ENCODE measurements around the gene IFI27L1. TPM values are rescaled to one million over a fixed set of nuclear protein-coding genes. Genes with fewer than 3 reads are reported as not detected.

The IFI27L1 gene
- total RNA-seq, 8 experiments from 2014 or later = 21.1 to 75.6 (median 30.4) TPM

DNA sequence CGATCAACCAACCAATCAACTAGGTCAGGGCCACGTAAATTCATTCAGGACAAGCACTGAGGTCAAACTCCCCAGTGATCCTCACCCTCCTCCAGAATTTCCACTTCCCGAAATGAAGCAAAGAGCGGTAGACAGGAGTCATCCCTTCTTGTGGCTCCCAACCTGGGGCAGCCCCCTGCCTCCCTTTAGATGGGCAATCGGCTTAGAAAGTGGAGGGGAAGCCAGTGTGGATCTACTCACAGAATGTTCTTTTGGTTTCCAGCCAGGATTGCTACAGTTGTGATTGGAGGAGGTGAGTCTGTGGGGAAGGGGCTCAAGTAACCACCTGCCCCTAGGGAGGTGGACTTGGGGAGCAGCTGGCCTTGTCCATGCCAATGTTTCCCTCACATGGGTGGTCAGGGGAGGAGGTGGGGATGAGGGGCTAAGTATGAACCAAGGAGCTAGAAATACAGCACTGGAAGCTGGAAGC is 33.5 kb downstream of the IFI27L1 start:
- no peak for ATAC-seq (replicated peaks in 6 of 8)
- in situ Hi-C loops (cut with MboI; ENCODE audit: low pct_unique_long_range_greater_than_20kb in 2 of 9, low sequenced_read_pairs in 9 of 9, unreplicated experiment in 9 of 9) = no loop called here
- WGBS, 10 experiments = 80 to 100% (median 91%) methylated on average over 1 to 3 of the region's 5 CpGs; no CpG with 5 or more reads in 6 of the 10 experiments
- Histone ChIP-seq H3K4me3 (no peak overlapping the region), H3K4me1 (replicated peaks in 1 of 2) (no peaks in the 10 kb centered on the region), H3K27ac (no peak overlapping the region)

DNA sequence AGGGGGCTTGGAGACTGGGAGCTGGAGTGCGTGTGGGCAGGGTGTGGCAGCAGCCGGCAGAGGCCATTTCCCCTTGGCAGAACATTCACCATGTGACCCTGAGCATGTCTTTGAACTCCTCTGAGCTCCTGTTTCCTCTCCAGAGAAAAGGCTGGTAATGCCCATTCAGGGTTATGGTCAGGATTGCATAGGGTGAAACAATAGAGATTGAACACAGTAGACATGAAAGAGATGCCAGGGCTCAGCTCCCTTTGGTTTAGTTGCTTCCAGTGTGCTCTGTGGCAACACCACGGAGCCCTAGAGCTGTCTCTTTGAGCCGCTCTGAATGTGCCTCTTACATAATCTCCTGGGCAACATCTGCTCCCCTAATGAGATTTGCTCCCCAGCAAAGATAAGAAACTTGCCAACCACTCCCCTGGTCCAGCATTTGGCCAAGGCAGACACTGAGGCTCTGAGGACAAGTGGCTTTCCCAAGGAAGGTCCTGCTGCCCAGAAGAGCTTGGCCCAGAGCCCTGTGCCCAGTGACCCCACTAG is 34.0 kb downstream of the IFI27L1 start:
- no peaks in the 10 kb centered on the region for H3K4me1 ChIP-seq (replicated peaks in 1 of 2)
- in situ Hi-C loops (cut with MboI; ENCODE audit: low pct_unique_long_range_greater_than_20kb in 2 of 9, low sequenced_read_pairs in 9 of 9, unreplicated experiment in 9 of 9) = no loop called here
- peak in 4 of 8 experiments; percentile 12 to 91 (median 46) for ATAC-seq (replicated peaks in 6 of 8)
- no peak overlapping the region for H3K27ac ChIP-seq
- WGBS, 10 experiments = 47 to 86% (median 66%) methylated on average over 3 to 4 of the region's 4 CpGs; no CpG with 5 or more reads in 7 of the 10 experiments
- H3K4me3 ChIP-seq = no peak overlapping the region

DNA sequence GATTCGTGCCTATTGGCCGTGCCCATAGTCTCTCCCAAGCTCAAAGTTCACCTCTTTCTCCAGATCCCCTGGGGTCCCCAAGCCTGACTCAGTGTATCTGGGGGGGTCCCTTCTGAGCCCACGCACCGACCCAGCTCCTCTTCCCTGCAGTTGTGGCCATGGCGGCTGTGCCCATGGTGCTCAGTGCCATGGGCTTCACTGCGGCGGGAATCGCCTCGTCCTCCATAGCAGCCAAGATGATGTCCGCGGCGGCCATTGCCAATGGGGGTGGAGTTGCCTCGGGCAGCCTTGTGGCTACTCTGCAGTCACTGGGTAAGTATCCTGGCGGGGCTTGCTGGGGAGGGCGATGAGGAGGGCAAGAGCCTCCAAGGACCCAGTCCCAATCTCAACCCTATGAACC is 34.5 kb downstream of the IFI27L1 start:
- Histone ChIP-seq H3K27ac (no peak overlapping the region), H3K4me1 (replicated peaks in 1 of 2) (no peaks in the 10 kb centered on the region), H3K4me3 (no peak overlapping the region)
- 79 to 100% (median 86%) methylated on average over 2 to 5 of the region's 15 CpGs; no CpG with 5 or more reads in 6 of the 10 experiments for WGBS, 10 experiments
- in situ Hi-C loops (cut with MboI; ENCODE audit: low pct_unique_long_range_greater_than_20kb in 2 of 9, low sequenced_read_pairs in 9 of 9, unreplicated experiment in 9 of 9) = no loop called here
- no peak for ATAC-seq (replicated peaks in 6 of 8)

DNA sequence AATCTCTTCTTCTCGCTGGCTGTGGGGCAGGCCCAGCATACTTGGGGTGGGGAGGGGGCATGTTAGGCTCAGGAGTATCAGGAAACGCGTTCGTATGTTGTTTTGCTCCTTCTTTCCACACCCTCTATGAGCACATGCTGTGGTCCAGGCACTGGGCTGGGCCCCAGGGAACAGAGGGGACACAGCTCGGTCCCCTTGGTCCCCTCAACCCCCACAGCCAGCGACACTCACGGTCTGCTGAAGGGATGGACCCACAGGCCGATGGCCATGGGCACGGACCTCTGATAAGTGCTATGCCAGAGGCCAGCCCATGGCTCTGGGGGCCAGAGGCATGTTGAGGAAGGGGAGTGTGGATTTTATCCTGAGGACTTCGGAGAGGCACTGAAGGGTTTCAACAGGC is 35.6 kb downstream of the IFI27L1 start:
- 60 to 100% (median 90%) methylated on average over 1 to 7 of the region's 10 CpGs; no CpG with 5 or more reads in 5 of the 10 experiments for WGBS, 10 experiments
- in situ Hi-C loops (cut with MboI; ENCODE audit: low pct_unique_long_range_greater_than_20kb in 2 of 9, low sequenced_read_pairs in 9 of 9, unreplicated experiment in 9 of 9) = no loop called here
- no peaks in the 10 kb centered on the region for H3K4me1 ChIP-seq (replicated peaks in 1 of 2)
- no peak for ATAC-seq (replicated peaks in 6 of 8)
- H3K27ac ChIP-seq = no peak overlapping the region
- no peak overlapping the region for H3K4me3 ChIP-seq

DNA sequence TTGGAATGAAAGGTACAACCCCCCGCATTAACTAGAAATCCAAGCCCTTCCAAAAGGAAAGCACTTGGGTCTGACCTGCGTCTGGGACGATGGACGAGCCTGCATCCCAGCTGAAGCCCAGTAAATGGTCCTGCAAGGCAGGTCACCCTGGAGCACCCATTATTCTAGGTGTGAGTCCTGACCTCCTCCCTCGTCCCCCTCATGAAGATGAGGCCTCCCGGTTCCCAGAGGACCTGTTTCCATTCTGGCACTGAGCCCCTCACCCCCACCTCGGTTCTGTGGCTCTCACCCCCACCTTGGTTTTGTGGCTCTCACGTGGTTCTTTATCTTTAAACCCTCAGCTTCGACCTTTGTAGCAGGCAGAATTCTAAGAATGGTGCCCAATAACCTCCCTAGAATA is 36.7 kb downstream of the IFI27L1 start:
- H3K4me3 ChIP-seq = no peak overlapping the region
- 36 to 87% (median 57%) methylated on average over 3 to 5 of the region's 9 CpGs; no CpG with 5 or more reads in 3 of the 10 experiments for WGBS, 10 experiments
- in situ Hi-C loops (cut with MboI; ENCODE audit: low pct_unique_long_range_greater_than_20kb in 2 of 9, low sequenced_read_pairs in 9 of 9, unreplicated experiment in 9 of 9) = no loop called here
- H3K27ac ChIP-seq = no peak overlapping the region
- no peaks in the 10 kb centered on the region for H3K4me1 ChIP-seq (replicated peaks in 1 of 2)
- no peak for ATAC-seq (replicated peaks in 6 of 8)

DNA sequence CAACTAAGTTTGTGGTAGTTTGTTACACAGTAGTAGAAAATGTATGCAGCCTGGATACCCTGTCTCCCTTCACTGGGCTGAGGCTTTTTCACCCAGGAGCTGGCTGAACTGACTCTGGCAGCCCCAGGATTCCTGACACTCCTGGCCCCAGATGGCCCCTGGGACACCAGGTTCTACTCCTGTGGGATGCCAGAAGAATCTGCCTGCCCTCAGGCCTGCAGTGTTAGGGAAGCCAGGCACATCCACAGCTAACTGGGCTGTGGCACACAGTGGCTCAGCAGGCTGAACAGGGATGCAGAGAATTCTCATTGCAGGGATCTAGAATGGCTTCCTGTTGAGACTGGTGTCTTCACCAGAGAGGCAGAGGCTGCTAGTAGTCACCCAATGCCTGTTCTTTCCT is 38.0 kb downstream of the IFI27L1 start:
- in situ Hi-C loops (cut with MboI; ENCODE audit: low pct_unique_long_range_greater_than_20kb in 2 of 9, low sequenced_read_pairs in 9 of 9, unreplicated experiment in 9 of 9) = no loop called here

DNA sequence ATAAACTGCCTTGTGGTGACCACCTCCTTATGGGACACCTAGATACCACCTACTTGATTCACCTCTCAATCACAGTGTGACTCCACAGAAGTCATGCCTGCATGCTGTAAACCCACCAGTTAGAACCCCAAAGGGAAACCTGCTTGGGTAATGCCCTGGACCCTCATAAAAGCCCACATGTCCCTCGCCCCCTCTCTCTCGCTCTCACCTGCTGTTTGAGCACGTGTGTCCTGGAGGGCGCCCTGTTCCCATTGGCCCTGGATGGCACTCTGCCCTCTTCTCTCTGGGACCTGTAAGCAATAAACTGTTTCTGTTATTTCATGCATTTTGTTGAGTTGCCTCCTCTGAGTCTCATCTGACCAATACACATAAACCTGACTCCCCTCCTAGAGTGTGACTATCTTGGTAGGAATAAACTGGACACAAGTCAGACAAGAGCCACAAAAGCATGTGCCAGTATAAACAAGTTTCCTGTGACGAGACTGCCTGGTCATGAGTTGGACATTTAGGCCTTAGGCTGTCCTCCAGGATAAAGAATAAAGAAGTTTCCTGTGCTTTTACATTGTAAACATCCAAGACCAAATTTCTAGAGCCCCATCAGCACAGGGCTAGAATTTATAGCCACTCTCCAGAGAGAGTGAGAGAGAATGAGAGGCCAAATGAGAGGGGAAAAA is 39.7 kb downstream of the IFI27L1 start:
- Histone ChIP-seq H3K4me3 (no peak overlapping the region), H3K4me1 (replicated peaks in 1 of 2) (no peaks in the 10 kb centered on the region), H3K27ac (no peak overlapping the region)
- ATAC-seq (replicated peaks in 6 of 8) = peak in 3 of 8 experiments; percentile 27 to 52 (median 44)
- 40 to 84% (median 63%) methylated on average over 1 to 5 of the region's 5 CpGs; no CpG with 5 or more reads in 3 of the 10 experiments for WGBS, 10 experiments
- in situ Hi-C loops (cut with MboI; ENCODE audit: low pct_unique_long_range_greater_than_20kb in 2 of 9, low sequenced_read_pairs in 9 of 9, unreplicated experiment in 9 of 9) = no loop called here

More for the DNA sequence above, 38.0 kb downstream of the IFI27L1 start:
- Histone ChIP-seq H3K4me1 (replicated peaks in 1 of 2) (no peaks in the 10 kb centered on the region), H3K4me3 (no peak overlapping the region), H3K27ac (no peak overlapping the region)
- no peak for ATAC-seq (replicated peaks in 6 of 8)

DNA sequence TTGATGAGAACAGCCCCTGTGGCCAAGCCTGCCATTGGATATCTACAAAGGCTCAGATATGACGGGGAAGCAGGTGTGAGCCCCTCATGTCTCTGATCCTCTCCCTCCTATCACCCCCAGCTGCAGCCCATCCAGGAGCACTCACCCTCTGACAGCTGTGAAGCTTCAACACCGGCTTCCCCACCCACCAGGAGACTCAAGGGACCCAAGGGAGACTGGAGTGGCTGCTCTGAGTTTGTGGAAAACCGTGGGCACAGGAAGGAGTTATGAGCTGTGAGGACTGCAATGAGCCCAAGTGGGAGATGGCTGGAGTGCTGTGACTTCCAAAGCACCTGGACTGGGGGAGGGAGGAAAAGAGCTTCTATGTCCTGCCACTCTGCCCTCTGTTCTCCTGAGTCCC is 40.4 kb downstream of the IFI27L1 start:
- WGBS, 10 experiments = 40 to 70% methylated on average over 2 to 3 of the region's 3 CpGs; no CpG with 5 or more reads in 8 of the 10 experiments
- no peak overlapping the region for H3K4me3 ChIP-seq
- no peak for ATAC-seq (replicated peaks in 6 of 8)
- in situ Hi-C loops (cut with MboI; ENCODE audit: low pct_unique_long_range_greater_than_20kb in 2 of 9, low sequenced_read_pairs in 9 of 9, unreplicated experiment in 9 of 9) = no loop called here
- H3K4me1 ChIP-seq (replicated peaks in 1 of 2) = no peaks in the 10 kb centered on the region
- H3K27ac ChIP-seq = no peak overlapping the region

DNA sequence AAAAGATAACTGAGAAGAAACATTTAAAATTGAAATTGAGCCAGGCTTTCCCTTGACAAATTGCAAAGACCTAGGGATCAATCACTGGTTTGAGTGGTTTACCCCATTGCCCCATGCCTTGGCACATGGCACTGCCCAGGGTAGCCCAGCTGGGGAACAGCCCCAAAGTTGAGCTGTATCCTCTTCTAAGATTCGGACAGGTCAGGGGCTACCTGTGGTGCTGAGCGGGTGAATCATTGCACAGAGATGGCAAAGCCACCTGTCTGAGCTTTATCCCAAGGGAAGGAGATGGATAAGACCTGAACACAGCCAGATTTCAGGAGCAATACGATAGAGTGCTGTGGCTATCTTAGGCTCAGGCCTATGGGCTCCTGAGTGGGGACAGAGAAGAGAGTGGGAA is 41.3 kb downstream of the IFI27L1 start:
- 40 to 100% (median 73%) methylated on average over 1 to 2 of the region's 3 CpGs; no CpG with 5 or more reads in 4 of the 10 experiments for WGBS, 10 experiments
- H3K4me1 ChIP-seq (replicated peaks in 1 of 2) = no peaks in the 10 kb centered on the region
- no peak for ATAC-seq (replicated peaks in 6 of 8)

DNA sequence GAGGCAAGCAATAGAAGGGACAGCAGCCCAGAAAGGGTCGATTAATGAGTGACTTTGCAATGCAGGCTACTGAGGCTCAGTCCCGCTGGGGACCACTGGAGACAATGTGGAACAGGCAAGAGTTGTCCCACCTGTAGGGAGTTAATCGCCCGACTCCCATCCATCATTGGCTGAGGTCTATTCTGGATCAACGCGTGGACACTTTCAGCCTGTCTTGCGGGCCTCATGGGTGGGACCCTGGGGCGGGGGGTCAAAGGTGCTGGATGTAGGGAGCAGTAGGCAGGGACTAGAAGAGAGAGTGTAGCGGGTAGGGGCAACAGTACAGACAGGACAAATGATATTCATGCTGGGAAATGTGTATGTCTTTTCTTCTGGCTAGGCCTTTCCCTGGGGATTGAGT is 42.2 kb downstream of the IFI27L1 start:
- no peak for ATAC-seq (replicated peaks in 6 of 8)
- no peak overlapping the region for H3K27ac ChIP-seq
- H3K4me1 ChIP-seq (replicated peaks in 1 of 2) = peaks cover 0 to 2% of the 10 kb centered on the region in 2 donors
- in situ Hi-C loops (cut with MboI; ENCODE audit: low pct_unique_long_range_greater_than_20kb in 2 of 9, low sequenced_read_pairs in 9 of 9, unreplicated experiment in 9 of 9) = no loop called here
- H3K4me3 ChIP-seq = no peak overlapping the region
- 40 to 100% (median 100%) methylated on average over 1 to 2 of the region's 9 CpGs; no CpG with 5 or more reads in 5 of the 10 experiments for WGBS, 10 experiments

More for the DNA sequence above, 41.3 kb downstream of the IFI27L1 start:
- Histone ChIP-seq H3K27ac (no peak overlapping the region), H3K4me3 (no peak overlapping the region)
- in situ Hi-C loops (cut with MboI; ENCODE audit: low pct_unique_long_range_greater_than_20kb in 2 of 9, low sequenced_read_pairs in 9 of 9, unreplicated experiment in 9 of 9) = no loop called here

DNA sequence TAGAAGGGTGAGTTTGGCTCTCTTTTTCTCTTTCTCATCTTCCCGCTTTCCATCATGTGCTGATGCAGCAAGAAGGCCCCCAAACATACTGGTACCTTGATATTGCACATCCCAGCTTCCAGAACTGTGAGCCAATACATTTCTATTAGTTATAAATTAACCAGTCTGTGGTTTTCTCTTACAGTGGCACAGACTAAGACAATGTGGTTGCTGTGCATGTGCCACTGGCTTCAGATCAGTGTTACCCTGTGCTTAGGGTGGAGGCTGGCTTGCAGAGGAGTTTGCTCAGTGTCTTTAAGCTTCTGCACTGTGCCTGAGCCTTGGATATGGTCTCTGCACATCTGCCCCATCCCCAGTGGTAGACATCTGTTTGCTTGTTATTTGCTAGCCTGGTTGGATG is 42.8 kb downstream of the IFI27L1 start:
- in situ Hi-C loops (cut with MboI; ENCODE audit: low pct_unique_long_range_greater_than_20kb in 2 of 9, low sequenced_read_pairs in 9 of 9, unreplicated experiment in 9 of 9) = no loop called here
- H3K27ac ChIP-seq = no peak overlapping the region
- H3K4me1 ChIP-seq (replicated peaks in 1 of 2) = peaks cover 5 to 8% of the 10 kb centered on the region in 2 donors
- ATAC-seq (replicated peaks in 6 of 8) = no peak
- WGBS, 10 experiments = 67 to 100% (median 100%) methylated on average over 1 of the region's 1 CpG; no CpG with 5 or more reads in 7 of the 10 experiments
- no peak overlapping the region for H3K4me3 ChIP-seq

DNA sequence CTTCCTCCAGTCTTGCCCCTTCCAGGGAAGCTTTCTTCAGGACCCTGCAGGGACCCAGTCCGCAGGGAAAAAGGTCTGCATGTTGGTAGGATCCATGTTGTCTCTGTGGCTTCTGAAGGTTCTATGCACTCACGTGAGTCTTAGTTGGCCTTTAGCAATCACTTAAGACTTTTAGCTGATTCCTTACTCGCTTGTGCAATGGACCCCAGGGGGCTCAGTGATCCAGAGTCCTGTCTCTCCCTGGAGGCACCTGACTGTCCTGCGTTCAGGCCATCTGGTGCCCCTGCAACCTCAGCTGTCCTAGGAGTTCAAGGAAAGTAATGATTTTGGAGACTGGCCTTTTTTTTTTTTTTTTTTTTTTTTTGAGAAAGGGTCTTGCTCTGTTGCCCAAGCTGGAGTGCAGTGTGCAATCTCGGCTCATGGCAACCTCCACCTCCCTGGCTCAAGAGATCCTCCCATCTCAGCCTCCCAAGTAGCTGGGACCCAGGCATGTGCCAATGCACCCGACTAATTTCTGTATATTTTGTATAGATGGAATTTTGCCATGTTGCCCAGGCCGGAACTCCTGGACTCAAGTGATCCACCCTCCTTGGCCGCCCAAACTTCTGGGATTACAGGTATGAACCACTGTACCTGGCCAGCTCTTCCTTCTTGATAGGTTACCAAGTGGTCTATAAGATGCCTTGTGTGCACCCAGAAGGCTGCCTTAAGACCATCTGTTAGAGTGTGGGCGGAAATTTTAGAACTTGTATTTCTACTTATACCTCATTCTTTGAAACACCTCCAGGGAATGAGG is 43.7 kb downstream of the IFI27L1 start:
- in situ Hi-C loops (cut with MboI; ENCODE audit: low pct_unique_long_range_greater_than_20kb in 2 of 9, low sequenced_read_pairs in 9 of 9, unreplicated experiment in 9 of 9) = loop anchor here in 1 of 9 experiments (25.0 kb wide), 1 partner anchor 187 kb away; the partner anchor contains the start of gene FAM181A
- ATAC-seq (replicated peaks in 6 of 8) = no peak
- no peak overlapping the region for H3K27ac ChIP-seq
- 57 to 100% (median 82%) methylated on average over 1 to 6 of the region's 9 CpGs; no CpG with 5 or more reads in 1 of the 10 experiments for WGBS, 10 experiments
- peaks cover 5 to 9% of the 10 kb centered on the region in 2 donors for H3K4me1 ChIP-seq (replicated peaks in 1 of 2)
- H3K4me3 ChIP-seq = no peak overlapping the region

Measured in motor neuron (in vitro differentiated cells).